HG03196 (cell line): ENCODE data around the gene SYNE1.

Source experiments
- ATAC-seq: cut with Tn5 transposase; IDR thresholded peaks from one replicate; pipeline ENCODE4 v1.9.1; 2021; ENCODE audit not compliant: unreplicated experiment

Gene SYNE1

GRCh38 chr6:152295346-152295745, 341.8 kb downstream of the SYNE1 start:
- no peak for ATAC-seq

GRCh38 chr6:152293404-152293803, 343.8 kb downstream of the SYNE1 start:
- ATAC-seq: no peak

- no peak for ATAC-seq
These were observed 344.6 kb downstream of the SYNE1 start for GRCh38 chr6:152292555-152292954.

GRCh38 chr6:152290693-152291092, 346.5 kb downstream of the SYNE1 start:
- ATAC-seq: no peak

GRCh38 chr6:152277826-152278329, 359.3 kb downstream of the SYNE1 start:
- ATAC-seq: no peak

- no peak for ATAC-seq
These were observed 363.5 kb downstream of the SYNE1 start for GRCh38 chr6:152273638-152274037.

- no peak for ATAC-seq
These were observed 364.2 kb downstream of the SYNE1 start for GRCh38 chr6:152273002-152273401.

GRCh38 chr6:152272486-152272885, 364.7 kb downstream of the SYNE1 start:
- no peak for ATAC-seq

- peak; percentile 59 for ATAC-seq
These were observed 365.2 kb downstream of the SYNE1 start for GRCh38 chr6:152271776-152272464.

GRCh38 chr6:152270301-152270925, 366.7 kb downstream of the SYNE1 start:
- no peak for ATAC-seq

- no peak for ATAC-seq
These were observed 368.2 kb downstream of the SYNE1 start for GRCh38 chr6:152268846-152269442.

GRCh38 chr6:152267967-152268845, 369.0 kb downstream of the SYNE1 start:
- ATAC-seq: no peak

- no peak for ATAC-seq
These were observed 371.5 kb downstream of the SYNE1 start for GRCh38 chr6:152265651-152266050.

- ATAC-seq: no peak
These were observed 373.6 kb downstream of the SYNE1 start for GRCh38 chr6:152263582-152263981.

- no peak for ATAC-seq
These were observed 376.0 kb downstream of the SYNE1 start for GRCh38 chr6:152261179-152261578.

- ATAC-seq: no peak
These were observed 377.9 kb downstream of the SYNE1 start for GRCh38 chr6:152259234-152259633.

GRCh38 chr6:152257581-152257980, 379.6 kb downstream of the SYNE1 start:
- ATAC-seq: no peak

GRCh38 chr6:152250127-152250526, 387.0 kb downstream of the SYNE1 start:
- ATAC-seq: no peak

- ATAC-seq: no peak
These were observed 388.2 kb downstream of the SYNE1 start for GRCh38 chr6:152248980-152249379.

GRCh38 chr6:152246554-152247337, 390.4 kb downstream of the SYNE1 start:
- ATAC-seq: no peak
